T-helper 2 cell treated with Interferon-gamma antibody and Interleukin-4, amounts not matched to agents 100 ng/mL and 5 ng/mL, for 36 hours (primary cell): ENCODE results near the gene PFKFB3. TPM values are rescaled to one million over a fixed set of nuclear protein-coding genes. Genes with fewer than 3 reads are reported as not detected.

Experiments
- intact Hi-C: fragments of 100-400 bp; cut with micrococcal nuclease; formaldehyde crosslinking; loops from one replicate; pipeline ENCODE4 v1.15.1; 2023
- total RNA-seq: library from RNA; stranded (reverse); gene quantifications from 2 replicates; pipeline ENCODE4 v1.2.3, GENCODE V29; 2022

Gene PFKFB3
- total RNA-seq, 1 donor from 2014 or later = 51.0 TPM

DNA sequence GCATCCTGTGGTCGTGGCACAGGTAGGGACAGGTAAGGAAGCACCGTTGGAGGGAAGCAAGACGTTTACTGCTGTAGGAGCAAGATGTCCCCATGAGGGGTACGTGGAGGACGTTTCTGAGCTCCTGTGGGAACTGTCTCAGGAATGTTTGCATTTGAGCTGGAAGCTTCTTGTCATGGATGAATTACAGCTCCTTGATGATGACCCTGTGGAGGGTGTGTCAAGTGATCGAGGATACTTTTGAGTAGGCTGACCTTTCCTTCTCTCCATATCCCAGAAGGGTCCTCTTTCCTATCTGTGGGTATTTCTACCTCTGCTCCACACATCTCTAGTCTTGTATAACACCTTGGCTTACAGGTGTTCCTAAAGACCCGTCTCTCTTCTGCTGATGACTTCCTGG lies 94.8 kb downstream of the PFKFB3 start:
- intact Hi-C loops = no loop called here

DNA sequence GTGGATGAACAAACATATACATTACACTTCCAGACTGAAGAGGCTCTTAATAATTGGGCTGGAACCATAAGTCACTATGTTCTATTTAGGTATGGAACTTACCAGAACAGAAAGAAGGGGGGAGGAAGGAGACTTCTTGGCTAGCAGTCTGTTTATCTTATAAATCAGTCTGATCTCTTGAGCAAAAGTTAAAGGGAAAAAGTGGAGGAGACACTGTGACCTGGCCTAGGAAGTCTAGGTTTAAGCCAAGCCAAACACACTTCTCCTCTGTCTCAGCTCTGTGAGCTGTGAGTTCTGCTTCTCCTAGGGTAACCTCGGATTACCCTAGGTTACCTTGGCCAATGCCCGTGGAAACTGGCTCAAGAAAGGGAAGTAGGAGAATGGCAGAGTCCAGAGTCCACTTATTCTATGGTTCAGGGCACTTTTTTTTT lies 95.2 kb downstream of the PFKFB3 start:
- intact Hi-C loops = no loop called here

DNA sequence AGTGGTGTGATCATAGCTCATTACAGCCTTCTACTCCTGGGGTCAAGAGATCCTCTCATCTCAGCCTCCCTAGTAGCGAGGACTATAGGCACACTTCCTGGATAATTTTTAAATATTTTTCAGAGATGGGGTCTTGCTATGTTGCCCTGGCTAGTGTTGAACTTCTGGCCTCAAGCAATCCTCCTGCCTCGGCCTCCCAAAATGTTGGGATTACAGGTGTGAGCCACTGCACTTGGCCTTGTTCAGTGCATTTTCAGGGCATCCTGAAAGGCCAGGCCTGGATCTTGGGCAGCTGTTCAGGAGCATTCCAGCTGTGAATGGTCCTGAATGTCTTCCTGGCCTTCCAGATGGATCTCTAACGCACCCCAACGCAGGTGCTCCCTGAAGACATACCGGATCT lies 95.7 kb downstream of the PFKFB3 start:
- intact Hi-C loops = no loop called here

DNA sequence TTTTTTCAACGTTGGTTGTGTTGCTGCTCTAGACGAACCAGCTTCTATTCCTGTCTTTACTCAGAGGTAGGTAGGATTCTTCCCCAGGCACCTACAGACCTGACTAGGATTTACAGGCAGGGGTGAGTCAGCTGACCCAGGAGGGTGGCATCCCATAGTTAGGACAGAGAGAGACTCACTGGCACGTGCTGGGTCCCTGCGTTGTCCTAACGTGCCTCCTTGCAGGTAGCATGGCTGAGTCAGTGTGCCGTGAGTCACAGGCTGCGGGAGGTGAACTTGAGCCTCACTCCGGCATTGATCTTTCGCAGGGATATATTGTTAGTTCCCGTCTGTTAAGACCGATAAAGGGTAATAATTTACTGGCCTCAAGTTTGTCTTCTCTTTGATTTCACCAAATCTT lies 96.5 kb downstream of the PFKFB3 start:
- intact Hi-C loops = no loop called here

DNA sequence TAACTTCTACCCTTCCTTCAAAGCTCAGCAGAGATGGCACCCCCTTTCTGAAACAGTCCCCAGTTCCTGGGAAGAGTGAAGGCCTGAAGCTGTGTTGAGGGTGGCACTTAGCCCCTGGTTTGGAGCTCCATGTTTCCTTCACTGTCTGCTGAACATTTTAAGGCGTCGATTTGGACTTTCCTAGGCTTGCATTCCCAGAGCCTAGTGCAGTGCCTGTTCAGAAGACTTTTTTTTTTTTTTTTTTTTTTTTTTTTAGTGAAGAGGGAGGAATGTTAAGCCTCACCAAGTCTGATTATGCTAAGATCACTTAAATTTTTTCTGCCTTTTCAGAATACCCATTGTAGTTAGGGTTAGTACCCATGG lies 97.0 kb downstream of the PFKFB3 start:
- intact Hi-C loops = no loop called here

DNA sequence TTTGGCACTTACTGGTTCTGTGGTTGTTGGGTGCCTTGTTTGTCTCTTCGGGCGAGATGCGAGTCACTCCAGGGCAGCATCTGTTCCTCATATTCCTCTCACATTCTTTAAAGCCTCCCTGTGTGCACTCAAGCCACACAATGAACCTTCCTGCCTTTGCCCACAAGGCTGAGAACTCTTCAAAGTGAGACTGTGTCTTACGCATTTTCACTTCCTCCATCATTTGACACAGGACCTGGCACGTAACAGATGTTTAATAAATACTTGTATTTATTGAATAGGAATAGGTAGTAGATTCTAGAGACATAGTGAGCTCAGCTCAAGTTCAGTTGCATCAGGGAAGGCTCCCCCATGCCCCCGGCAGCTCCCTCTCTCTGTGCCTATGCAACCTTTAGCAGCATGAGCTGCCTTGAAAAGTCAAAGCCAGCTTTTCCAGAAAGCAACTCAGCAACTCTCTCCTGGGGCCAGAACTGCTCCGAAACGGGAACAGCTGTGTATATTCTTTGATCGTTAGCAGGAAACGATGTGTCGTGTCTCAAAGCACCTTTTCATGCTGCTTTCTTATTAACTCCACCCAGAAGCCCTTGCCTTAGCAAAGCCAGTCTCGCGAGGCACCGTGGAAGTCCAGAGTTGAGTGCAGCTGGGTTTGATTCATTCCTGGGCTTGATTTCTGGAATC lies 97.5 kb downstream of the PFKFB3 start:
- intact Hi-C loops = no loop called here

DNA sequence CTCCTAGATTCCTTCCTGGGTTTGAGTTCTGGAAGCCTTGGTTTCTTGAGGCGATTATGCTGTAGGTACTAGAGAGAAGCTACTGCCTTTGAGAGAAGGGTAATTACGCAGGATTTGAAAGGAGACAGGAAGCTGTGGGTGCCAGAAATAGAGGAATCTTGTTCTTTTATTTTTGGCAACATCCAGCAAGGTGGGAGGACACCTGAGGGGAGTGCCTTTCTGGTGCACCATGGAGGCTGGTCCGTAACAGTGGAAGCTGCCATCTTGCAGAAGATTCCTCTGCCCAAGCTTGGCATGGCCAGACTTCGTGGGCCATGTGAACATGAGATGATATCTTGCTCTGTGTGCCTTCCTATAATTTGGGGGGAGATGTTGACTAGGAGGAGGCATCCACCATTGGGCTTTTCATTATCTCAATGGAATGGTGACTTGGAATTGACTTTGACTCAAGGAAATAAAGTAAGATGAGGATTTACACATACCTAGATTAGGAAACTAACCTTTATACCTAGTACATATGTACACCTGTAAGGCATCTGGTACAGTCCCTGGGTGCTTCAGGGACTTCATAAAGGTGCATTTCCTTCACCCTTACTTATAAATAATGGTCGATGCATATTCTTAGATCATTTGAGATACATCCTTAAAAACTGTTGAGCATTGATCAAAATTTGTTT lies 98.2 kb downstream of the PFKFB3 start:
- intact Hi-C loops = no loop called here

DNA sequence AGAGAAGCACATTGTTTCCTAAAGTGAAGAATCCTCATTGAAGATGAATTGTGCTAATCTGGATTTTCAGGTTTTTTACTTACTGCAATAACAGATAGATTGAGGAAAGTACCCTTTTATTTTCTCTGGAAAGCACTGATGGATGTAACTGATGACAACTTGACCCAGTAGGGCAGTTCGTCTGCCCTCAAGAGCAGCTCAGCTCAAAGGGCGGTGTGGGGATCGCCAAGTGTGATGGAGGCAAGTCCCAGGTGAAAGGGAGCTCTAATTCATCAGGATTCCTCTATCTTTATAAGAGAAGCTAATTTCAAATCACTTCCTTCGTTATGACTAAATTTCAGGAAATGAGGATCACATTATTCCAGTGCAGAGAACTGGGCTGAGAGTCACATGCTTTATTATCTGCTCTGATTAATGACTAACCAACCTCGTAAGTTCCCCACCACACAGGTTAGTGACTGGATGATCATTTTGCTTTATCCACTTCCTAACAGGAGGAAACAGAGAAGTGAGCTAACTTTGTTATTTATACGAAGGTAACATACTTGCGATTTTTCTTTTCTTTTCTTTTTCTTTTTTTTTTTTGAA lies 98.8 kb downstream of the PFKFB3 start:
- intact Hi-C loops = no loop called here

Other genes starting within 250 kb of the PFKFB3 start
- gene IL15RA, start 225.4 kb upstream of the PFKFB3 start, total RNA-seq = 22.1 and 23.1 TPM in 2 replicates
- gene IL2RA, start 140.6 kb upstream of the PFKFB3 start, total RNA-seq = 239 and 245 TPM in 2 replicates
- 200 and 209 TPM in 2 replicates for gene RBM17, start 113.9 kb upstream of the PFKFB3 start, total RNA-seq